Femur (tissue), 1 donor: Measurements from ENCODE around the gene PIGZ.

Source experiments
- DNase-seq: peaks from one replicate; pipeline ENCODE4 v3.0.0-alpha.2; 2017

PIGZ gene

DNA sequence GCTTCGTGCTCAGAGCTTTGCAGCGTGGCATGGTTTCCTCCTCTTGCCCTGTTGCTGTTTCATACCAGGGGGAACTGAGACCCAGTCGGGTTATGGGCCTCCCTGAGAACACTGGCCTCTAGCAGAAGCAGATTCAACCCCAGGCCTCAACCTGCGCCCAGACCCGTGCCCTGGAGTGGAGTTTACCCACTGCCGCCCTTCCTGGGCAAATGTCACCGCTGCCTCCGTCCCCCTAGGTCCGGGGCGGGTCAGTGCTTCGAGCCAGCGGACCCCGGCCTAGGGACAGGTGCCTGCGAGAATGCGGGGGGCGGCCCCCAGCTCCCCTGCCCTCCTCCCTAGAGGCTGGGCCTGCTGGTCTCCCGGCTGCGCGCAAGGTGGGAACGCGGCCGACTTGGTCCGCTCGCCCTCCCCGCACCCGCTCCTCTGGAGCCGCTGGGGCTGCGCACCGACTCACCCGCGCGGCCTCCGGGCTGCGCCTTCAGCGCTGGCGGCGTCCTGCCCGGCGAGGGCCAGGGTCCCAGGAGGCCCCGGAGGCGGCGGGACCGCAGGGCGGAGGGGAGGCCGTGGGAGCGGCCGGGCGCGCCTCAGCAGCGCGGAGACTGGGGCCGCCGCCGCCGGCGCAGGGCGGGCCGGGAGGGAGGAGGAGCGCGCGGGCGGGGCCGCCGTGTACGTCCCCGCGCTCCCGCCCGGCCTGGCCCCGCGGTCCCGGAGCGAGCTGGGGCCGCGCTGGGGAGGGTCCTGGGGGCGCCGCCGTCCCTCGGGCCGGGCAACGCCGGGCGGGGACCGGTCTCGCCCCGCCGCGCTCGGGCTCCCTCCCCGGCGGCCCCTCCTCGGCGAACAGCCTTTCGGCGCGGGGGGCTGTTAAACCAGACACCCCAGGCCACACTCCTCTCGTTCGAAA lies at the start of gene PIGZ:
TSS of gene PIGZ (minus strand) at position 601 of the 901 bp plus-strand sequence. CDS start 16,802 bp downstream, outside the sequence.
- DNase-seq: no peak

- no peak for DNase-seq
Observed at GRCh38 chr3:197017003-197017402, 48.4 kb upstream of the PIGZ start.

GRCh38 chr3:197015790-197016736 lies 47.4 kb upstream of the PIGZ start:
- peak; percentile 46 for DNase-seq

DNA sequence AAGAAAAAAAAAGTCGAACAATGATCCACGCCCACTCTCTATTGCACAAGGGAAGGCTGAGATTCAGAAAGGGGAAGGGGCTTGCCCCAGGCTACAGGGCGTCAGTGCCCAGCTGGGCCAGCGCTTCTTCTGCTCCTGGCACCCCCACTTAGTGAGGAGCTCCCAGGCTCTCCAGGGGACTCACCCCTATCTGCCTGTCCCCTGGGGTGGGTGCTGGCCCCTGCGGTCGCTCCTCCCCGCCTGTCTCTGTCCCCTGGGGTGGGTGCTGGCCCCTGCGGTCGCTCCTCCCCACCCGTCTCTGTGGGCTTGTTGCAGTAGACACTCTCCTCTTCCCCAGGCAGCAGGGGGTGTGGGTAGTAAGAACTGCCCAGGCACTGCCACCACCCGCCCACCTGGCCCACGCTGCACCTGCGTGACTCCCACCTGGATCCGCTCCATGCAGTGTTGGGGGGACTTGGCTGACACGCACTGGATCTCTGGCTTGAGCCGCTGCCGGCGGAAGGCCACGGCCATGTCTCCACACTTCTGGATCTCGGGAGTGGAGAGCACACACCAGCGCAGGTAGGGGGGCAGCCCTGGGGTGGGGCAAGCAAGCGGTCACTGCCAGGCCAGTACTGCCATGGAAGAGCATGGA lies 46.4 kb upstream of the PIGZ start:
- DNase-seq: no peak

DNA sequence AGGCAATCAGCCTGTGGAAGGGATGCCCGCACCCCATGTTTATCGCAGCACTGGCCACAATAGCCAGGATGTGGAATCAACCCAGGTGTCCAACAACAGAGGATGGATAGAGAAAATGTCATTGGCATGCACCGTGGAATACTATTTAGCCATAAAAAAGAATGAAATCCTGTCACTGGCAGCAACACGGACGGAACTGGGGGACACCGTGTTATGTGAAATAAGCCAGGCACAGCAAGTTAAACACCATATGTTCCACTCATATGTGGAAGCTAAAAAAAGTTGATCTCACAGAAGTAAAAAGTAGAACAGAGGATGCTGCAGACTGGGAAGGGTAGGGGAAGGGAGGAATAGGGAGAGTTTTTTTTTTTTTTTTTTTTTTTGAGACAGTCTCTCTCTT lies 45.4 kb upstream of the PIGZ start:
- DNase-seq: no peak

DNA sequence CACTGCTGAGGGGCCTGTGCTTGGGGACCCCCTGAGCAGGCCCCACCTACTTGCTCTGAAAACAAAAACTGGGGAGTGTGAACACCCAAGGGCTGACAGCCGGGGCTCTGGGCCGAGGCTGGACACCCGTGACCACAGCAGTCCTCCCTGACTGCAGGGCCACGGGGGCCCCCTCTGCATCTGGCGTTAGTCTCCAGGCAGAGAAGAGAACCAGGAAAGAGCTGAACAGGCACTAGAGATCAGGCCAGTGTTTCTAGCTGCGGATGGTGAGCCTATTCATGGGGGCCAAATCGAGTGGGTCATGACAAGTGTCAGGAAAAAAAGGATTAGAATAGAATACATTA lies 43.9 kb upstream of the PIGZ start:
- no peak for DNase-seq

- DNase-seq: no peak
Observed at GRCh38 chr3:197011780-197012539, 43.3 kb upstream of the PIGZ start.

DNA sequence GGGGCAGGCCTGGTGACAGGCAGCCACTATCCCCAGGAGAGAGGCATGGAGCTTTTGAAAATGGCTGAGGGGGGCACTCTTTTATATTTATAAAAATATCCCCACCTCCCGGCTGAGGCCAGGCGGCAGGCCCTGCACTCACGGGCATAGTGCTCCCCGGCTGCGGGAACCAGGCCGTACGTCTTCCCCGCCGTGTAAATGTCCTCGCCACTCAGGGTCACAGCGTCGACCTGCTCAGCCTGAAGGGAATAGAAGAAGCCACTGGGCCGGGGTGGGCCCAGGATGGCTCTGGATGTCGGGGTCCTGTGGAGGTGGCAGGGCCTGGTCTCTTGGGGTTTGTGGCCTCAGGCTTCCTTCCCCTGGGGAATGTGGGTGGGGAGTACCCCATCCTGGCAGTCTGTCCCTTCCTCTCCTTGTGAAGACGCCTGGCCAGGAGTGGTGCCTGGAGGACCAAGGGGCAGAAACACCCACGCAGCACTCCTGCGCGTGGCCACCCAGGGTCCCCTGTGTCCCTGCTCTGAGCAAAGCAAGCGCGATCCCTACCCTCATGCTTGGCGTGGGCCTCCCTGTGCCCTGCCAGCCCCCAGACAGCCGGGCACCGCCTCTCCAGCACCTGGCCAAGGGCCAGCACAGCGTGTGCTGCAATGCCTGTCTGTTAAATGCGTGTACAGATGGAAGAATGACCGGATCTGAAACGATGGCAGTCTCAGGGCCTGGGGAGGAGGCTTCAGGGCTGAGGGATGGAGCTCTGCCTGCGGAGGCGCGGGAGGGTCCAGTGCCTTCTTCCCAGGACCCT lies 42.1 kb upstream of the PIGZ start:
- DNase-seq: no peak

- DNase-seq: no peak
Observed at GRCh38 chr3:197009532-197010019, 40.9 kb upstream of the PIGZ start.

- no peak for DNase-seq
Observed at GRCh38 chr3:197008436-197009209, 40.0 kb upstream of the PIGZ start.

- no peak for DNase-seq
Observed at GRCh38 chr3:197007953-197008352, 39.3 kb upstream of the PIGZ start.

GRCh38 chr3:197007296-197007940 lies 38.8 kb upstream of the PIGZ start:
- DNase-seq: no peak

- DNase-seq: no peak
Observed at GRCh38 chr3:197006860-197007259, 38.2 kb upstream of the PIGZ start.

- DNase-seq: no peak
Observed at GRCh38 chr3:197006446-197006845, 37.8 kb upstream of the PIGZ start.

- DNase-seq: peak; percentile 45
Observed at GRCh38 chr3:197003461-197004385, 35.1 kb upstream of the PIGZ start.

- peak; percentile 81 for DNase-seq
Observed at GRCh38 chr3:197002701-197003454, 34.2 kb upstream of the PIGZ start.

DNA sequence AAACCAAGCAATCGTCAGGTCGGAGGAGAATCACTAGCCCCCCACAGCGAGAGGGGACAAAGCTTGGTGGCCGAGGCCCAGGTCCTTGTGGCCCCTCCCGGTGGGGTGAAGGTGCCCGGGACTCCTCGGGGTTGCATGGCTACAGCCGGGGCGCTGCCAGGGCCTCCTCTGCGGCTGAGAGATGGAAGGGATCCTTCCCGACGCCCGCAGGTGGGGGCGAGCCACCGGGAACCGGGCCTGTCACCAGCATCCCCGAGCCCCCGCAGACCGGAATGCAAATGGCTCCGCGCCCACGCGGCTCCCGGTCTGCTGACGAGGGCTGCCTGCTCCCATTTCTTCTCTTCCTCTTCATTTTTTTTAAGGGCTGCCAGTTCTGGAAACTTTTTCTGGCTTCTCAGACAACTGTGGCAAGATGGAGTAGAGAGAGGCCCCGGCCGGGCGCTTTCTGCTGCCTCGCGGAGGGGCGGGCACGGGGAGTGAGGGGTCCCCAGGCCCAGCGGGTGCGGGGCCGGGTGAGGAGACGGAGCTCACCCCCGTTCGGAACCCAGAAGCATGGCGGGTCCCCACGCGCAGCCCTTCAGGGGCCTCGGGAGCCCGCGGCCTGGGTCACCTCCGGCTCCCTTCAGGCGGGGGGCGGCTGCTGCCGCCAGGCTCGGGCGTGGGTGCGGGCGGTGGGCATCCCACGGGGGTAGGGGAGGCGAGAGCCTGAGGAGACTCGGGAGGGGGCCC lies 33.5 kb upstream of the PIGZ start:
- peak; percentile 52 for DNase-seq
